Stimulated activated memory B cell treated with anti-CD40 and anti-IgM and Interleukin-4, amounts not matched to agents 10 μg/mL and 1 μg/mL and 100 μg/mL, for 72 hours (primary cell): ENCODE measurements around the gene ABCC1.

Experiments used
- ATAC-seq: fragments of 150-1000 bp; cut with Tn5 transposase; 2 replicates; pipeline ENCODE4 v1.10.0; 2021
- H3K27ac Mint-ChIP-seq: one replicate; pipeline ENCODE4 v1.8.0; 2022; ENCODE audit warnings: mild to moderate bottlenecking, mixed read lengths
- H3K27me3 Mint-ChIP-seq: one replicate; pipeline ENCODE4 v1.8.0; 2022; ENCODE audit warnings: mixed read lengths
- H3K36me3 Mint-ChIP-seq: one replicate; pipeline ENCODE4 v1.8.0; 2022; ENCODE audit warnings: mixed read lengths
- H3K4me1 Mint-ChIP-seq: one replicate; pipeline ENCODE4 v1.8.0; 2022; ENCODE audit warnings: mixed read lengths
- H3K4me3 Mint-ChIP-seq: one replicate; pipeline ENCODE4 v1.8.0; 2022; ENCODE audit warnings: mild to moderate bottlenecking, moderate library complexity, mixed read lengths
- H3K9me3 Mint-ChIP-seq: one replicate; pipeline ENCODE4 v1.8.0; 2022; ENCODE audit warnings: mixed read lengths

The ABCC1 gene

GRCh38 chr16:16047761-16048160 lies 98.3 kb downstream of the ABCC1 start:
- H3K27ac Mint-ChIP-seq, result no peak overlapping the region
- H3K4me1 Mint-ChIP-seq, result peaks cover 13% of the 10 kb centered on the region
- peaks cover 79% of the 10 kb centered on the region for H3K36me3 Mint-ChIP-seq
- no peaks in the 10 kb centered on the region for H3K9me3 Mint-ChIP-seq
- ATAC-seq, result no peak
- no peaks in the 10 kb centered on the region for H3K27me3 Mint-ChIP-seq
- H3K4me3 Mint-ChIP-seq, result no peak overlapping the region

- Mint-ChIP-seq H3K4me3 (no peak overlapping the region), H3K36me3 (peaks cover 73% of the 10 kb centered on the region), H3K27ac (no peak overlapping the region), H3K9me3 (no peaks in the 10 kb centered on the region), H3K4me1 (peaks cover 13% of the 10 kb centered on the region), H3K27me3 (no peaks in the 10 kb centered on the region)
- ATAC-seq, result no peak
These were observed 99.6 kb downstream of the ABCC1 start for GRCh38 chr16:16048904-16049582.

GRCh38 chr16:16050106-16050505 lies 100.7 kb downstream of the ABCC1 start:
- Mint-ChIP-seq H3K4me1 (peaks cover 13% of the 10 kb centered on the region), H3K9me3 (no peaks in the 10 kb centered on the region), H3K27ac (no peak overlapping the region), H3K36me3 (peaks cover 73% of the 10 kb centered on the region), H3K27me3 (no peaks in the 10 kb centered on the region), H3K4me3 (no peak overlapping the region)
- no peak for ATAC-seq

- Mint-ChIP-seq H3K27me3 (no peaks in the 10 kb centered on the region), H3K36me3 (peaks cover 73% of the 10 kb centered on the region)
These were observed 101.7 kb downstream of the ABCC1 start for GRCh38 chr16:16051132-16051531.

GRCh38 chr16:16052916-16053315 lies 103.5 kb downstream of the ABCC1 start:
- H3K27ac Mint-ChIP-seq, result no peak overlapping the region
- H3K9me3 Mint-ChIP-seq, result no peaks in the 10 kb centered on the region
- no peak for ATAC-seq
- peaks cover 79% of the 10 kb centered on the region for H3K36me3 Mint-ChIP-seq
- peaks cover 13% of the 10 kb centered on the region for H3K4me1 Mint-ChIP-seq
- H3K4me3 Mint-ChIP-seq, result no peak overlapping the region
- H3K27me3 Mint-ChIP-seq, result no peaks in the 10 kb centered on the region

More at GRCh38 chr16:16051132-16051531, 101.7 kb downstream of the ABCC1 start:
- no peak overlapping the region for H3K4me3 Mint-ChIP-seq
- peaks cover 13% of the 10 kb centered on the region for H3K4me1 Mint-ChIP-seq
- no peak overlapping the region for H3K27ac Mint-ChIP-seq
- H3K9me3 Mint-ChIP-seq, result no peaks in the 10 kb centered on the region
- ATAC-seq, result no peak

- peaks cover 20% of the 10 kb centered on the region for H3K4me1 Mint-ChIP-seq
- no peaks in the 10 kb centered on the region for H3K27me3 Mint-ChIP-seq
- ATAC-seq, result no peak
- no peaks in the 10 kb centered on the region for H3K9me3 Mint-ChIP-seq
- H3K36me3 Mint-ChIP-seq, result peaks cover 74% of the 10 kb centered on the region
- H3K4me3 Mint-ChIP-seq, result no peak overlapping the region
- no peak overlapping the region for H3K27ac Mint-ChIP-seq
These were observed 107.7 kb downstream of the ABCC1 start for GRCh38 chr16:16057102-16057501.

GRCh38 chr16:16059160-16059559 lies 109.7 kb downstream of the ABCC1 start:
- no peaks in the 10 kb centered on the region for H3K9me3 Mint-ChIP-seq
- H3K27me3 Mint-ChIP-seq, result no peaks in the 10 kb centered on the region
- ATAC-seq, result no peak
- H3K4me3 Mint-ChIP-seq, result no peak overlapping the region
- H3K27ac Mint-ChIP-seq, result no peak overlapping the region
- peaks cover 24% of the 10 kb centered on the region for H3K4me1 Mint-ChIP-seq
- peaks cover 67% of the 10 kb centered on the region for H3K36me3 Mint-ChIP-seq

- Mint-ChIP-seq H3K27ac (no peak overlapping the region), H3K9me3 (no peaks in the 10 kb centered on the region)
- ATAC-seq, result no peak
These were observed 110.6 kb downstream of the ABCC1 start for GRCh38 chr16:16059895-16060590.

GRCh38 chr16:16062023-16062937 lies 112.9 kb downstream of the ABCC1 start:
- peak; percentile 31 for ATAC-seq
- H3K27me3 Mint-ChIP-seq, result no peaks in the 10 kb centered on the region
- H3K4me3 Mint-ChIP-seq, result no peak overlapping the region
- peak overlapping the region; percentile 4 for H3K27ac Mint-ChIP-seq
- no peaks in the 10 kb centered on the region for H3K9me3 Mint-ChIP-seq
- peaks cover 24% of the 10 kb centered on the region for H3K4me1 Mint-ChIP-seq
- peaks cover 58% of the 10 kb centered on the region for H3K36me3 Mint-ChIP-seq

More at GRCh38 chr16:16059895-16060590, 110.6 kb downstream of the ABCC1 start:
- Mint-ChIP-seq H3K4me1 (peaks cover 24% of the 10 kb centered on the region), H3K27me3 (no peaks in the 10 kb centered on the region), H3K4me3 (no peak overlapping the region), H3K36me3 (peaks cover 68% of the 10 kb centered on the region)

GRCh38 chr16:16063683-16064082 lies 114.3 kb downstream of the ABCC1 start:
- peaks cover 24% of the 10 kb centered on the region for H3K4me1 Mint-ChIP-seq
- no peaks in the 10 kb centered on the region for H3K9me3 Mint-ChIP-seq
- no peak overlapping the region for H3K4me3 Mint-ChIP-seq
- no peak overlapping the region for H3K27ac Mint-ChIP-seq
- no peak for ATAC-seq
- peaks cover 60% of the 10 kb centered on the region for H3K36me3 Mint-ChIP-seq
- no peaks in the 10 kb centered on the region for H3K27me3 Mint-ChIP-seq

- Mint-ChIP-seq H3K27me3 (no peaks in the 10 kb centered on the region), H3K36me3 (peaks cover 53% of the 10 kb centered on the region), H3K4me3 (no peak overlapping the region), H3K9me3 (no peaks in the 10 kb centered on the region), H3K27ac (no peak overlapping the region), H3K4me1 (peaks cover 24% of the 10 kb centered on the region)
- no peak for ATAC-seq
These were observed 115.5 kb downstream of the ABCC1 start for GRCh38 chr16:16064874-16065384.

GRCh38 chr16:16067127-16067526 lies 117.7 kb downstream of the ABCC1 start:
- H3K4me3 Mint-ChIP-seq, result no peak overlapping the region
- H3K27me3 Mint-ChIP-seq, result no peaks in the 10 kb centered on the region
- H3K27ac Mint-ChIP-seq, result no peak overlapping the region
- peaks cover 54% of the 10 kb centered on the region for H3K36me3 Mint-ChIP-seq
- H3K4me1 Mint-ChIP-seq, result peaks cover 4% of the 10 kb centered on the region
- no peak for ATAC-seq
- no peaks in the 10 kb centered on the region for H3K9me3 Mint-ChIP-seq

GRCh38 chr16:16071631-16072244 lies 122.3 kb downstream of the ABCC1 start:
- no peak overlapping the region for H3K4me3 Mint-ChIP-seq
- no peak for ATAC-seq
- peaks cover 55% of the 10 kb centered on the region for H3K36me3 Mint-ChIP-seq
- H3K27ac Mint-ChIP-seq, result peak overlapping the region; percentile 30
- H3K27me3 Mint-ChIP-seq, result no peaks in the 10 kb centered on the region
- peaks cover 13% of the 10 kb centered on the region for H3K4me1 Mint-ChIP-seq
- H3K9me3 Mint-ChIP-seq, result no peaks in the 10 kb centered on the region

- Mint-ChIP-seq H3K27me3 (no peaks in the 10 kb centered on the region), H3K9me3 (no peaks in the 10 kb centered on the region), H3K36me3 (peaks cover 55% of the 10 kb centered on the region), H3K27ac (no peak overlapping the region), H3K4me3 (no peak overlapping the region), H3K4me1 (peaks cover 13% of the 10 kb centered on the region)
- ATAC-seq, result no peak
These were observed 123.7 kb downstream of the ABCC1 start for GRCh38 chr16:16073001-16073545.
